Measurements from ENCODE around the gene UPF1. TPM values are rescaled to one million over a fixed set of nuclear protein-coding genes. Genes with fewer than 3 reads are reported as not detected.

Gene UPF1
- 100 to 1,000 TPM in 2 of 6 donors, 10 to 100 TPM in 4; 68.9 to 157 (median 86.3) TPM for total RNA-seq

GRCh38 chr19:18831524-18832305 lies at the start of gene UPF1:
Gene UPF1 (plus strand): TSS chr19:18831959. CDS start chr19:18832210, 251 bp downstream.
- peaks cover 0 to 10% (median 3%) of the 10 kb centered on the region in 4 donors for H3K9me3 ChIP-seq
- peaks cover 32 to 47% (median 38%) of the 10 kb centered on the region in 4 donors for H3K4me1 ChIP-seq
- peak within 1 kb of the TSS; percentile 91 to 98 (median 93) for H3K27ac ChIP-seq
- 1 to 20% methylated on average over 1 to 39 of the region's 96 CpGs for WGBS, 2 donors
- ATAC-seq (ENCODE audit: low FRiP score in 2 of 2), result peak; percentile 83 to 97
- H3K27me3 ChIP-seq, result no peaks in the 10 kb centered on the region
- DNase-seq, result peak; percentile 95 to 100
- peaks cover 0 to 5% (median 0%) of the 10 kb centered on the region in 4 donors for H3K36me3 ChIP-seq
- H3K4me3 ChIP-seq, result peak within 1 kb of the TSS; percentile 78 to 92 (median 88)
- no peak for TF ChIP-seq EP300 (IDR thresholded peaks at IDR 0.05)
- peak in 4 of 6 experiments; percentile 43 to 63 (median 54) for TF ChIP-seq CTCF (IDR thresholded peaks at IDR 0.05)
- peak in 3 of 4 donors; percentile 51 to 93 (median 80) for TF ChIP-seq POLR2A (IDR thresholded peaks at IDR 0.05)
- peak; percentile 80 to 84 for TF ChIP-seq POLR2AphosphoS5 (IDR thresholded peaks at IDR 0.05)

GRCh38 chr19:18782559-18783225 lies 49.1 kb upstream of the UPF1 start:
- H3K4me3 ChIP-seq, result no peak overlapping the region
- no peaks in the 10 kb centered on the region for H3K9me3 ChIP-seq
- DNase-seq (peak in 1 of 2 donors; percentile 72), ATAC-seq (ENCODE audit: low FRiP score in 2 of 2) (no peak)
- 90 to 96% methylated on average over 5 to 22 of the region's 22 CpGs for WGBS, 2 donors
- H3K4me1 ChIP-seq, result peaks cover 8 to 18% (median 12%) of the 10 kb centered on the region in 4 donors
- H3K36me3 ChIP-seq, result no peaks in the 10 kb centered on the region
- TF ChIP-seq POLR2AphosphoS5 (IDR thresholded peaks at IDR 0.05) (no peak), EP300 (IDR thresholded peaks at IDR 0.05) (no peak), POLR2A (IDR thresholded peaks at IDR 0.05) (no peak), CTCF (IDR thresholded peaks at IDR 0.05) (no peak)
- no peak overlapping the region for H3K27ac ChIP-seq
- H3K27me3 ChIP-seq, result peaks cover 0 to 19% (median 12%) of the 10 kb centered on the region in 4 donors

- Histone ChIP-seq H3K36me3 (no peaks in the 10 kb centered on the region), H3K27me3 (peaks cover 2 to 34% (median 25%) of the 10 kb centered on the region in 4 donors), H3K27ac (no peak overlapping the region), H3K9me3 (no peaks in the 10 kb centered on the region), H3K4me3 (no peak overlapping the region), H3K4me1 (peaks cover 19 to 33% (median 26%) of the 10 kb centered on the region in 4 donors)
- ATAC-seq (ENCODE audit: low FRiP score in 2 of 2), result no peak
- no peak for DNase-seq
- 86 to 93% methylated on average over 13 to 19 of the region's 19 CpGs for WGBS, 2 donors
- TF ChIP-seq POLR2A (IDR thresholded peaks at IDR 0.05) (no peak), POLR2AphosphoS5 (IDR thresholded peaks at IDR 0.05) (no peak), CTCF (IDR thresholded peaks at IDR 0.05) (no peak), EP300 (IDR thresholded peaks at IDR 0.05) (no peak)
Measured at GRCh38 chr19:18783958-18784785, 47.6 kb upstream of the UPF1 start.

- Histone ChIP-seq H3K4me1 (peaks cover 25 to 38% (median 31%) of the 10 kb centered on the region in 4 donors), H3K36me3 (no peaks in the 10 kb centered on the region), H3K9me3 (no peaks in the 10 kb centered on the region), H3K4me3 (peak overlapping the region in 1 of 4 donors; percentile 17), H3K27me3 (peaks cover 2 to 40% (median 31%) of the 10 kb centered on the region in 4 donors), H3K27ac (no peak overlapping the region)
- TF ChIP-seq EP300 (IDR thresholded peaks at IDR 0.05) (no peak), POLR2AphosphoS5 (IDR thresholded peaks at IDR 0.05) (no peak), CTCF (IDR thresholded peaks at IDR 0.05) (no peak), POLR2A (IDR thresholded peaks at IDR 0.05) (no peak)
- ATAC-seq (ENCODE audit: low FRiP score in 2 of 2), result no peak
- 70% methylated on average over 8 to 16 of the region's 16 CpGs for WGBS, 2 donors
- no peak for DNase-seq
Measured at GRCh38 chr19:18784786-18785120, 47.0 kb upstream of the UPF1 start.

Measured in upper lobe of left lung (tissue), 6 donors.